ENCODE results near the gene PFN3.
"Not testable (repeated sequence)": the region's sequence is repeated elsewhere in the genome, so short reads cannot be mapped to it uniquely, and the experiment has no call there.

GRCh38 chr5:177417081-177417480 is 16.6 kb upstream of the PFN3 start:
- TF ChIP-seq, protein P1, sequence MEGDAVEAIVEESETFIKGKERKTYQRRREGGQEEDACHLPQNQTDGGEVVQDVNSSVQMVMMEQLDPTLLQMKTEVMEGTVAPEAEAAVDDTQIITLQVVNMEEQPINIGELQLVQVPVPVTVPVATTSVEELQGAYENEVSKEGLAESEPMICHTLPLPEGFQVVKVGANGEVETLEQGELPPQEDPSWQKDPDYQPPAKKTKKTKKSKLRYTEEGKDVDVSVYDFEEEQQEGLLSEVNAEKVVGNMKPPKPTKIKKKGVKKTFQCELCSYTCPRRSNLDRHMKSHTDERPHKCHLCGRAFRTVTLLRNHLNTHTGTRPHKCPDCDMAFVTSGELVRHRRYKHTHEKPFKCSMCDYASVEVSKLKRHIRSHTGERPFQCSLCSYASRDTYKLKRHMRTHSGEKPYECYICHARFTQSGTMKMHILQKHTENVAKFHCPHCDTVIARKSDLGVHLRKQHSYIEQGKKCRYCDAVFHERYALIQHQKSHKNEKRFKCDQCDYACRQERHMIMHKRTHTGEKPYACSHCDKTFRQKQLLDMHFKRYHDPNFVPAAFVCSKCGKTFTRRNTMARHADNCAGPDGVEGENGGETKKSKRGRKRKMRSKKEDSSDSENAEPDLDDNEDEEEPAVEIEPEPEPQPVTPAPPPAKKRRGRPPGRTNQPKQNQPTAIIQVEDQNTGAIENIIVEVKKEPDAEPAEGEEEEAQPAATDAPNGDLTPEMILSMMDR (IDR thresholded peaks at IDR 0.05), result not testable (repeated sequence)
- TF ChIP-seq POLR2A (IDR thresholded peaks at IDR 0.05), result not testable (repeated sequence)

Measured in adrenal gland (tissue), 5 donors.